ENCODE data around the gene NME1.

NME1 gene

GRCh38 chr17:51200295-51200694 lies 46.9 kb downstream of the NME1 start:
- no peak overlapping the region for H3K4me3 ChIP-seq (ENCODE audit: low read depth, low read length)
- TF ChIP-seq, protein P1, sequence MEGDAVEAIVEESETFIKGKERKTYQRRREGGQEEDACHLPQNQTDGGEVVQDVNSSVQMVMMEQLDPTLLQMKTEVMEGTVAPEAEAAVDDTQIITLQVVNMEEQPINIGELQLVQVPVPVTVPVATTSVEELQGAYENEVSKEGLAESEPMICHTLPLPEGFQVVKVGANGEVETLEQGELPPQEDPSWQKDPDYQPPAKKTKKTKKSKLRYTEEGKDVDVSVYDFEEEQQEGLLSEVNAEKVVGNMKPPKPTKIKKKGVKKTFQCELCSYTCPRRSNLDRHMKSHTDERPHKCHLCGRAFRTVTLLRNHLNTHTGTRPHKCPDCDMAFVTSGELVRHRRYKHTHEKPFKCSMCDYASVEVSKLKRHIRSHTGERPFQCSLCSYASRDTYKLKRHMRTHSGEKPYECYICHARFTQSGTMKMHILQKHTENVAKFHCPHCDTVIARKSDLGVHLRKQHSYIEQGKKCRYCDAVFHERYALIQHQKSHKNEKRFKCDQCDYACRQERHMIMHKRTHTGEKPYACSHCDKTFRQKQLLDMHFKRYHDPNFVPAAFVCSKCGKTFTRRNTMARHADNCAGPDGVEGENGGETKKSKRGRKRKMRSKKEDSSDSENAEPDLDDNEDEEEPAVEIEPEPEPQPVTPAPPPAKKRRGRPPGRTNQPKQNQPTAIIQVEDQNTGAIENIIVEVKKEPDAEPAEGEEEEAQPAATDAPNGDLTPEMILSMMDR (conservative IDR thresholded peaks at IDR 0.05; ENCODE audit: low read depth, low read length) = no peak
- DNase-seq (ENCODE audit: low read depth) = no peak

DNA sequence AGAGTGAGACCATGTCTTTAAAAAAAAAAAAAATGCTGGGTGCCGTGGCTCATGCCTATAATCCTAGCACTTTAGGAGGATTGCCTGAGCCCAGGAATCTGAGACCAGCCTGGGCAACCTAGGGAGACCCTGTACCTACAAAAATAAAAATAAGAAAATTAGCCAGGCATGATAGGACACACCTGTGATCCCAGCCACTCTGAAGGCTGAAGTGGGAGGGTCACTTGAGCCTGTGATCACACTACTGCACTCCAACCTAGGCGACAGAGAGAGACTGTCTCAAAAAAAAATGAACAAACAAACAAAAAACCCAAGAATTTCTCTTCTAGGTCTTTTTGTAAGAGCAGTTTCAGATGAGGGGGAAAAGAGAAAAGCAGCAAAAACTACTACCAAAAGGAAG lies 47.5 kb downstream of the NME1 start:
- TF ChIP-seq, protein P1 (conservative IDR thresholded peaks at IDR 0.05; ENCODE audit: low read depth, low read length) = no peak
- no peak overlapping the region for H3K4me3 ChIP-seq (ENCODE audit: low read depth, low read length)
- DNase-seq (ENCODE audit: low read depth) = no peak

DNA sequence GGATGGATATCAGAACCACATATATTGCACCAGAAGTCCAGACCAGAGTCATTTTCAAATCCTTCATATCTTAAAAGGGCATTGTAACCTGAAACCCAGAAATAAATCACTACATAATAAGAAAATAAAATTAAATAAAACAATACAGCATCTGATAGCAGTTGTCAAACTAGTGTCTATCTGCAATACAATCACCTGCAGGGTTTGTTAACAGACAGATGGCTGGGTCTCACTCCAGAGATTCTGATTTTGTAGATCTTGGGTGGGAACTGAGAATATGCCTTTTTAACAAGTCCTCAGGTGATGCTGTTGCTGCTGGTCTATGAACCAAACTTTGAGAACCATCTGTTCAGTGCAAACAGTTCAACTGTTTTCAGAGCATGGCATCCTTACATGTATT lies 50.5 kb downstream of the NME1 start:
- H3K4me3 ChIP-seq (ENCODE audit: low read depth, low read length) = no peak overlapping the region
- TF ChIP-seq, protein P1 (conservative IDR thresholded peaks at IDR 0.05; ENCODE audit: low read depth, low read length) = no peak

More for the DNA sequence above, 50.5 kb downstream of the NME1 start:
- no peak for DNase-seq (ENCODE audit: low read depth)
